Measurements from ENCODE around the gene TMEM200A. TPM values are rescaled to one million over a fixed set of nuclear protein-coding genes. Genes with fewer than 3 reads are reported as not detected.

The TMEM200A gene
- total RNA-seq, 1 experiment from 2014 or later, result not detected

GRCh38 chr6:130377371-130377770 is 11.6 kb downstream of the TMEM200A start:
- intact Hi-C loops (cut with micrococcal nuclease; ENCODE audit: unreplicated experiment), result no loop called here
- Mint-ChIP-seq H3K4me3 (ENCODE audit: low read depth, unreplicated experiment) (no peak overlapping the region), H3K36me3 (ENCODE audit: insufficient read depth, unreplicated experiment) (no peaks in the 10 kb centered on the region), H3K9me3 (ENCODE audit: low read depth, unreplicated experiment) (no peaks in the 10 kb centered on the region), H3K27me3 (ENCODE audit: unreplicated experiment) (peaks cover 28% of the 10 kb centered on the region), H3K4me1 (ENCODE audit: low read depth, unreplicated experiment) (no peaks in the 10 kb centered on the region), H3K27ac (ENCODE audit: unreplicated experiment) (no peak overlapping the region)
- CTCF ChIA-PET, result no interaction called here
- DNase-seq, result no peak
- TF ChIP-seq CTCF (IDR thresholded peaks at IDR 0.05; ENCODE audit: unreplicated experiment), result no peak
- BruUV-seq (replicated peaks), result no TSS peak

- no TSS peak for BruUV-seq (replicated peaks)
- DNase-seq, result no peak
- no peak overlapping the region for H3K4me3 Mint-ChIP-seq (ENCODE audit: low read depth, unreplicated experiment)
- intact Hi-C loops (cut with micrococcal nuclease; ENCODE audit: unreplicated experiment), result no loop called here
- H3K27ac Mint-ChIP-seq (ENCODE audit: unreplicated experiment), result no peak overlapping the region
- CTCF ChIA-PET, result no interaction called here
- H3K36me3 Mint-ChIP-seq (ENCODE audit: insufficient read depth, unreplicated experiment), result no peaks in the 10 kb centered on the region
- H3K27me3 Mint-ChIP-seq (ENCODE audit: unreplicated experiment), result peaks cover 30% of the 10 kb centered on the region
- H3K9me3 Mint-ChIP-seq (ENCODE audit: low read depth, unreplicated experiment), result no peaks in the 10 kb centered on the region
- no peaks in the 10 kb centered on the region for H3K4me1 Mint-ChIP-seq (ENCODE audit: low read depth, unreplicated experiment)
- no peak for TF ChIP-seq CTCF (IDR thresholded peaks at IDR 0.05; ENCODE audit: unreplicated experiment)
These were observed 12.1 kb downstream of the TMEM200A start for GRCh38 chr6:130377915-130378314.

- Mint-ChIP-seq H3K4me1 (ENCODE audit: low read depth, unreplicated experiment) (no peaks in the 10 kb centered on the region), H3K9me3 (ENCODE audit: low read depth, unreplicated experiment) (no peaks in the 10 kb centered on the region), H3K4me3 (ENCODE audit: low read depth, unreplicated experiment) (no peak overlapping the region), H3K27ac (ENCODE audit: unreplicated experiment) (no peak overlapping the region), H3K36me3 (ENCODE audit: insufficient read depth, unreplicated experiment) (no peaks in the 10 kb centered on the region), H3K27me3 (ENCODE audit: unreplicated experiment) (peaks cover 32% of the 10 kb centered on the region)
- no peak for TF ChIP-seq CTCF (IDR thresholded peaks at IDR 0.05; ENCODE audit: unreplicated experiment)
- CTCF ChIA-PET, result no interaction called here
- no peak for DNase-seq
- intact Hi-C loops (cut with micrococcal nuclease; ENCODE audit: unreplicated experiment), result no loop called here
- BruUV-seq (replicated peaks), result no TSS peak
These were observed 13.4 kb downstream of the TMEM200A start for GRCh38 chr6:130379223-130379622.

GRCh38 chr6:130381012-130381411 is 15.2 kb downstream of the TMEM200A start:
- no peaks in the 10 kb centered on the region for H3K9me3 Mint-ChIP-seq (ENCODE audit: low read depth, unreplicated experiment)
- TF ChIP-seq CTCF (IDR thresholded peaks at IDR 0.05; ENCODE audit: unreplicated experiment), result no peak
- H3K27ac Mint-ChIP-seq (ENCODE audit: unreplicated experiment), result no peak overlapping the region
- BruUV-seq (replicated peaks), result no TSS peak
- peaks cover 48% of the 10 kb centered on the region for H3K27me3 Mint-ChIP-seq (ENCODE audit: unreplicated experiment)
- no peaks in the 10 kb centered on the region for H3K36me3 Mint-ChIP-seq (ENCODE audit: insufficient read depth, unreplicated experiment)
- no peaks in the 10 kb centered on the region for H3K4me1 Mint-ChIP-seq (ENCODE audit: low read depth, unreplicated experiment)
- no peak overlapping the region for H3K4me3 Mint-ChIP-seq (ENCODE audit: low read depth, unreplicated experiment)
- no peak for DNase-seq
- intact Hi-C loops (cut with micrococcal nuclease; ENCODE audit: unreplicated experiment), result no loop called here
- CTCF ChIA-PET, result no interaction called here

All from Calu3 (cell line).